ENCODE results near the gene CD3D. TPM values are rescaled to one million over a fixed set of nuclear protein-coding genes. Genes with fewer than 3 reads are reported as not detected.
"Not testable (repeated sequence)": the region's sequence is repeated elsewhere in the genome, so short reads cannot be mapped to it uniquely, and the experiment has no call there.

CD3D gene
- total RNA-seq, 1 donor from 2014 or later = not detected

- no peak for DNase-seq (ENCODE audit: low read depth, low spot score)
Measured at GRCh38 chr11:118339281-118339961, 3.1 kb downstream of the CD3D start.

- DNase-seq (ENCODE audit: low read depth, low spot score) = no peak
Measured at GRCh38 chr11:118338637-118339061, 3.9 kb downstream of the CD3D start.

- DNase-seq (ENCODE audit: low read depth, low spot score) = no peak
Measured at GRCh38 chr11:118334745-118335144, 7.8 kb downstream of the CD3D start.

- DNase-seq (ENCODE audit: low read depth, low spot score) = no peak
Measured at GRCh38 chr11:118328745-118329144, 13.8 kb downstream of the CD3D start.

- no peak for DNase-seq (ENCODE audit: low read depth, low spot score)
Measured at GRCh38 chr11:118325283-118325682, 17.2 kb downstream of the CD3D start.

- DNase-seq (ENCODE audit: low read depth, low spot score) = no peak
Measured at GRCh38 chr11:118322721-118323120, 19.8 kb downstream of the CD3D start.

GRCh38 chr11:118321386-118322082 lies 21.0 kb downstream of the CD3D start:
- DNase-seq (ENCODE audit: low read depth, low spot score) = no peak

- no peak for DNase-seq (ENCODE audit: low read depth, low spot score)
Measured at GRCh38 chr11:118320515-118320914, 22.0 kb downstream of the CD3D start.

- no peak for DNase-seq (ENCODE audit: low read depth, low spot score)
Measured at GRCh38 chr11:118319337-118319707, 23.2 kb downstream of the CD3D start.

GRCh38 chr11:118318581-118319336 lies 23.7 kb downstream of the CD3D start:
- DNase-seq (ENCODE audit: low read depth, low spot score) = no peak

GRCh38 chr11:118318124-118318523 lies 24.4 kb downstream of the CD3D start:
- DNase-seq (ENCODE audit: low read depth, low spot score) = no peak

- no peak for DNase-seq (ENCODE audit: low read depth, low spot score)
Measured at GRCh38 chr11:118314988-118315411, 27.5 kb downstream of the CD3D start.

- no peak for DNase-seq (ENCODE audit: low read depth, low spot score)
Measured at GRCh38 chr11:118313242-118313641, 29.3 kb downstream of the CD3D start.

- no peak for DNase-seq (ENCODE audit: low read depth, low spot score)
Measured at GRCh38 chr11:118312328-118312727, 30.2 kb downstream of the CD3D start.

- no peak for DNase-seq (ENCODE audit: low read depth, low spot score)
Measured at GRCh38 chr11:118311518-118311917, 31.0 kb downstream of the CD3D start.

- DNase-seq (ENCODE audit: low read depth, low spot score) = no peak
Measured at GRCh38 chr11:118310781-118311485, 31.6 kb downstream of the CD3D start.

GRCh38 chr11:118310271-118310670 lies 32.2 kb downstream of the CD3D start:
- no peak for DNase-seq (ENCODE audit: low read depth, low spot score)

GRCh38 chr11:118308995-118309528 lies 33.4 kb downstream of the CD3D start:
- DNase-seq (ENCODE audit: low read depth, low spot score) = not testable (repeated sequence)

- no peak for DNase-seq (ENCODE audit: low read depth, low spot score)
Measured at GRCh38 chr11:118306556-118306955, 35.9 kb downstream of the CD3D start.

- no peak for DNase-seq (ENCODE audit: low read depth, low spot score)
Measured at GRCh38 chr11:118305726-118306125, 36.8 kb downstream of the CD3D start.

GRCh38 chr11:118304568-118305248 lies 37.8 kb downstream of the CD3D start, which contains the start of gene CD3E:
Gene CD3E (plus strand): TSS chr11:118304730. CDS start chr11:118304953, 223 bp downstream.
- DNase-seq (ENCODE audit: low read depth, low spot score) = no peak
